Erythroblast (primary cell): Measurements from ENCODE around the gene MRPL11.

ENCODE experiments used
- DNase-seq, 2 experiments: peaks; one replicate each; lab custom pipeline; 2025; lab: John Stamatoyannopoulos, UW
- GATA1 ChIP-seq: IDR thresholded peaks from 2 replicates; pipeline ENCODE4 v1.6.1; 2011; ENCODE audit warnings: low read depth, mild to moderate bottlenecking, control low read depth, low read length, moderate library complexity
- POLR2A ChIP-seq: IDR thresholded peaks from 2 replicates; pipeline ENCODE4 v1.6.1; 2011; ENCODE audit warnings: mild to moderate bottlenecking, low read length

Gene MRPL11

DNA sequence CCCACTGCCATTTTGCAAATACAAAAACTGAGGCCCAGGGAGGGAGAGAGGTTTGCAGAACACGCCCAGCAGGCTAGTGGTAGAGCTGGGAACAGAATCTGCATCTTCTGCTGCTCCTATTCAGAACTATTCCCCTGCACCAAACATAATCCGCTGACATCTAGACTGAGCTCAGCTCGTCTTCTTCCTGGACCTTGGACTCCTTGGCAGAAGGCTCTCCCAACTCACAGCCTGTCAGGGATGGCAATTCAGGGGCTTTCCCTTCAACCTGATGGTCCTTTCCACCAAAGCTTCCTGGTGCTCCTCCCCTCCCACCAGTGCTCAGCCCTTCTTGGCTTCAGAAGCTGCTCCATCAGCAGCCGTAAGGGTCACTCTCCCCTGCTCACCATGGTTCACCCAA, 27.3 kb downstream of the MRPL11 start:
- DNase-seq, result no peak
- TF ChIP-seq GATA1 (no peak), POLR2A (no peak)

DNA sequence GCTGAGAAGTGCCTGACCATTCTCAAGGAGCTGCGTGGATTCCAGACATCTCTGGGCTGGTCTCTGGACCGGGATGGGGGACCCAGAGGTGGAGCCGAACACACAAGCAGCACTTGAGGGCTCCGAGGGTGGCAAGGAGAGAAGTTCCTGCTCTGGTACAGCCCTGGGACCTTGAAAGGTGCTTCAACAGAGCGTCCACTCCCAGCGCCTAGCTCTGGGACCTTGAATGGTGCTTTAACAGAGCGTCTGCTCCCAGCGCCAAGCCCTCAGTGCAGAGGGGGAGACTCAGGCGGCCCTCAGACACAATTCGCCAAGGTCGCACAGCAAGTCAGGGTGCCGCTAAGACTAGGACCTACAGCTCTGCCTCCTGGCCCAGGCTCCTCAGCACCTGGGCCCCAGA, 28.5 kb downstream of the MRPL11 start:
- TF ChIP-seq GATA1 (no peak), POLR2A (no peak)
- no peak for DNase-seq

DNA sequence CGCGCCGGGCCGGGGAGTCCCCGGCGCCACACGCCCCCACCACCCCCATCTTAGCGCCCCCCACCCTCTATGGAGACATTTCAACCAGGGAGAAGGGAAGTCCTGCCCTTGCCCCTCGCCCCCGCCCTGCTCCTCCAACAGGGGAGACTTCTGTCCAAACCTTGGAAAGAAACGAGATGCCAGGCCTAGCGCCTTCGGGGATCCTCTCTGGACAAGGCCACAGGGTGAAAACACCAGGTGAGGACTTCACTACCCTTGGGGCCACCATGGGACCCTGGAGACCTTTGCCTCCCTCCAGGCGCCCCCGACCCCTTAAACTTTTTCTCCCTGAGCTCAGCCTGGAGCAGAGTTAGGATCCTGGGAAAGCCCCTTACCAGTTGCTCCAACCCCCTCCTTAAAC, 29.4 kb downstream of the MRPL11 start:
- TF ChIP-seq GATA1, result no peak
- no peak for TF ChIP-seq POLR2A
- no peak for DNase-seq

DNA sequence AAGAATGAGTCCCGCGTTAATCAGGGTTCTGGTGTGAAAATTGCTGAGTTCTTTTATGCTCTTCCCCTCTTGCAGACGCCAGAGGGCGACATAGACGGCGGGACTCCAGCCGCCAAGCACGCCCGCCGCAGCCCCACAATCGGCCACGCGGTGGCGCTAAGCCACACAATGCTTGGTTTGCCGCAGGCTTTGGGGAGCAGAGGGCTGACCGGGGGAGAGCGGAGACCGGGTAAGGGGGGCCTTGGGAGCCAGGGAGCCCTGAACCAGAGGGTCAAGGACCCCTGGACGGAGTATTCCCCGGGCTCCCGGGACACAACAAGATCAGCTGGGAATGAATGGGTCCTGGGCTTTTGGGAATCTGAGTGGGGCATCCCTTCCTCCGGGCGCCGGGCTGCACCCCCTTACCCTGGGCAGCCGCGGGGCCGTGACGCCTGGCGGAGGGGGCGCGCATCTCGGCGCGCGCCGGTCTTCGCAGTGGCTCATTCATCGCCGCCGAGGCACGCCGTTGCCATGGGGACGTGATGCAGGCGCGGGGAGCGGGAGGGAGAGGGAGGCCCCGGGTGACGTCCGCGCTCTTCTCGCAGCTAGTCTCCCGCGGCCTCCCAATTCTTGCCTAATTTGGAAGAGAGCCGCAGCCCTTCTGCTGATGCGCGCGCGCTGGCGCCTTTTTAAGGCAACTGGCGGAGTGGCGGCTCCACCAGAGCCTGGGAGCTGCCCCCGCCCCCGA, 30.0 kb downstream of the MRPL11 start:
- TF ChIP-seq POLR2A (no peak), GATA1 (no peak)
- peak; percentile 88 to 95 for DNase-seq

DNA sequence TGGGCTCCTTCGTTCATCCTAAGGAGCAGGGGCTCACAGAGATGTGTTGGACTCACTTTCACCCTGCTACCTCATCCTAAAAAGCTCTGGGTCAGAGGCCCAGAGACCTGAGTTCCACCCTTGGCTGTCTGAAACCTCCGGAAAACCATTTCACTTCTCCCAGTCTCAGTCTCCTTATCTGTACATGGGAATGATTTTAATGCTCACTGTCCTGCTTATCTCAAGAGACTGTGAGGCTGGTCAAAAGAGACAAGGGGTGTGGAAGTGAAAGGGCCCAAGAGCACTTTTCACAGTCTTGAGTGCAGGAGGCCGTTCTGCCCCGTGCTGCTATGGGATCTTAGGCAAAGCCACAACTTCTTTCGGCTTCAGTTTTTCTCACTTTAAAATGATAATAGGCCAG, 31.0 kb downstream of the MRPL11 start:
- no peak for DNase-seq
- no peak for TF ChIP-seq POLR2A
- no peak for TF ChIP-seq GATA1

DNA sequence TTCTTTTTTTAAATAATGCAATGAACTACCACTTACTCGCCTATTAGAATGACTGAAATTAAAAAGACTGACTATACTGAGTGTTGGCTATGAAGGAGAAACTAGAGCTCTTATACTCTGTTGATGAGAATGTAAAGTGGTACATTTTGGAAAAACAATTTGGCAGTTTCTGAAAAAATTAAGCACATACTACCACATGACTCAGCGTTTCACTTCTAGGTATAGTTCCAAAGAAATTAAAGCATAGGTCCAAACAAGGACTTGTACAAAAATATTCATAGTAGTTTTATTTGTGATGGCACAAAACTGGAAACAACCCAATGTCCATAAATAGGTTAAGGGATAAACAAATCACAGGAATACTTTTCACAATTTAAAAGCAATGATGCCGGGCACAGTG, 44.7 kb downstream of the MRPL11 start:
- TF ChIP-seq POLR2A, result no peak
- no peak for TF ChIP-seq GATA1
- DNase-seq, result no peak

DNA sequence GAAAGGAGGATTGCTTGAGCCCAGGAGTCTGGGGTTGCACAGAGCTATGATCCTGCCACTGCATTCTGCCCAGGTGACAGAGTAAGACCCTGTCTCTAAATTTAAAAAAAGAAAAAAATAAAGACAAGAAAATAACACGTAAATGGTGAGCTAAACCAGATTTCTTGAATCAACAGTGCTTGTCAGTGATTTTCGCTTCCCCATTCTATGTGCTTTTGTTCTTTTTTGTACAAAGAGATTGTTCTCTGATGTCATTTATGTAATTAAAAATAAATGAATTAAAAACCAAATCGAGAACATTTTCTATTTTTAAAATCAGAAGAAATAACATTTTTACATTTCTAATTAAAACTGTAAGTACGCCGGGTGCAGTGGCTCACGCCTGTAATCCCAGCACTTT, 47.3 kb downstream of the MRPL11 start:
- no peak for DNase-seq
- TF ChIP-seq POLR2A (no peak), GATA1 (no peak)

DNA sequence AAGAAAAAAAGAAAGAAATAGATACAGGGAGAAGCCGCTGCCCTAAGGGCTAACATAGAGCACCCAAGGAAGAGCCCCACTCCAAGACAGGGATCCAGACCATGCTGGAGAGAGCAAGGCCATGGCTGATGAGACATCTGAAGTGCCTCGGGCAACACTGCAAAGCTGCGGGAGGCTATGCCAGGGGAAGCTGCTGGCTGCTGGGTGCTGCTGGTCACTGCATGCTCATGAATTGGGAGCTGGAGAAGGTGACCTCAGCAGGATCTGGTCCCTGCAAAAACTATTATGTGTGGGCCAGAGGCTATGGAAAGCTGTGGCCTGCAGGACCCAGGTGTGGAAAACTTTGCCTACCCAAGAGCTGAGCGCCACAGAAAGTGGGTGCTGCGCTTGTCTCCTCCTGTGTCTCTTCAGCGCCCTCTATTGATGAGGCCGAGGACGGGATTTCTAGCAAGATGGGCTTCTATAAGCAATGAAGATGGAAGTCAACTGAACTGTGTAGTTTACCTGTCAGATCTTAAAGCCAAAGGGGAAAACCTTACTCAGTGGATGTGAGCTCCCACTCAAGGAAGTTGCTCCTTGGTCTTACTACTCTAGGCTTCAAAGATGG, 49.8 kb downstream of the MRPL11 start:
- TF ChIP-seq GATA1, result no peak
- no peak for TF ChIP-seq POLR2A
- DNase-seq, result peak; percentile 67 to 82

DNA sequence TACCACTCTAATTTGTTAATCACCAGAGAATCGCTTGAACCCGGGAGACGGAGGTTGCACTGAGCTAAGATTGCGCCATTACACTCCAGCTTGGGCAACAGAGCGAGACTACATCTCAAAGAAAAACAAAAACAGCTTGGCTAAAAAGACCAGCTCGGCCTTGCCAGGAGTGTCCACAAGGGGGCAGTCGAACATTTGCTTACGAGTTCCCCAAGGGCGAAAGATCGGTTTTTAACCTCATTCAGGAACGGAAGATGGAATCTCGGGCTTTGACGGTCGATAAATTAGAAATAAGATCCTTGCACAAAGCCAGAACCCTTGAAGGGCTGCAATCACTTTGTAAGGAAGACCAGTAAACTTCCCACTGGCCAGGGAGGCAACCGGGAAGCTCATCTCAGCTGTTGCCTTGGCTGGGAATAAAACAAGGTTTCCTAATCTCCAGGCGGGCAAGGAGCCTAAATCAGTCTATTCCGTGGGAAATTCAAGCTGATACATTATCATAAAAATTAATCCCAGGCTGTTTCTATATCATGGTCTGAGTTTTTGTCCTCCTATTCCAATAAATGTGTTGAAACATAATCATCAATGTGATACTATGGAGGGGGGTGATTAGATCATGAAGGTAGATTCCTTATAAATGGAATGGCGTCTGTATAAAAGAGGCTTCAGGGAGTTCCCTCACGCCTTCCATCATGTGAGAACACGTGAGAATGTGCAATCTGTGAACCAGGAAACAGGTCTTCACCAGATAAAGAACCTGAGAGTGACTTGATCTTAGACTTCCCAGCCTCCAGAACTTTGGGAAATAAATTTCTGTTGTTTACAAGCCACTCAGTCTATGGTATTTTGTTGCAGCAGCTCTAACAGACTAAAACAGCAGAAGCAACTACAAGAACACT, 52.2 kb downstream of the MRPL11 start:
- peak; percentile 76 to 89 for DNase-seq

More for the DNA sequence above, 52.2 kb downstream of the MRPL11 start:
- TF ChIP-seq GATA1 (no peak), POLR2A (no peak)
